Activated B cell treated with CpG ODN at 0.5 μM for 24 hours (primary cell): ENCODE results near the gene MYL11. TPM values are rescaled to one million over a fixed set of nuclear protein-coding genes. Genes with fewer than 3 reads are reported as not detected.
A peak's percentile ranks its signal among the peaks of the same experiment; 100 is the strongest.

Source experiments
- ATAC-seq: fragments of 200-7000 bp; cut with Tn5 transposase; one replicate; pipeline ENCODE4 v1.10.0; 2021; ENCODE audit warnings: low read depth, mild to moderate bottlenecking, moderate library complexity
- CTCF ChIA-PET: fragments of 350-600 bp; sonication (Branson Sonifier 250); formaldehyde crosslinking; loops from one replicate; lab custom pipeline; 2021; ENCODE audit warnings: antibody characterized with exemption; lab: Charles Lee
- POLR2A ChIA-PET: fragments of 350-600 bp; sonication (Branson Sonifier 250); formaldehyde crosslinking; loops from one replicate; lab custom pipeline; 2021; ENCODE audit warnings: antibody characterized with exemption; lab: Charles Lee
- DNase-seq: peaks from one replicate; pipeline ENCODE4 v3.0.0; 2022
- H3K27ac Mint-ChIP-seq: one replicate; pipeline ENCODE4 v1.8.0; 2020; ENCODE audit warnings: mixed read lengths
- H3K27me3 Mint-ChIP-seq: one replicate; pipeline ENCODE4 v1.8.0; 2021; ENCODE audit warnings: mixed read lengths
- H3K36me3 Mint-ChIP-seq: one replicate; pipeline ENCODE4 v1.8.0; 2021; ENCODE audit warnings: low read depth, mixed read lengths
- H3K4me1 Mint-ChIP-seq: one replicate; pipeline ENCODE4 v1.8.0; 2021; ENCODE audit warnings: mixed read lengths
- H3K4me3 Mint-ChIP-seq: one replicate; pipeline ENCODE4 v1.8.0; 2020; ENCODE audit warnings: mild to moderate bottlenecking, mixed read lengths
- H3K9me3 Mint-ChIP-seq: one replicate; pipeline ENCODE4 v1.8.0; 2020; ENCODE audit warnings: mixed read lengths
- intact Hi-C: fragments of 100-400 bp; cut with micrococcal nuclease; formaldehyde crosslinking; loops from one replicate; pipeline ENCODE4 v1.15.1; 2024
- total RNA-seq: library from RNA; stranded (reverse); gene quantifications from 2 replicates; pipeline ENCODE4 v1.2.3, GENCODE V29; 2022
- TF ChIP-seq, protein P1 (sequence below): fragments of 200-600 bp; IDR thresholded peaks from one replicate; pipeline ENCODE4 v1.8.0; 2022; ENCODE audit warnings: antibody characterized with exemption, mild to moderate bottlenecking

The MYL11 gene
- total RNA-seq, 1 donor from 2014 or later: not detected

DNA sequence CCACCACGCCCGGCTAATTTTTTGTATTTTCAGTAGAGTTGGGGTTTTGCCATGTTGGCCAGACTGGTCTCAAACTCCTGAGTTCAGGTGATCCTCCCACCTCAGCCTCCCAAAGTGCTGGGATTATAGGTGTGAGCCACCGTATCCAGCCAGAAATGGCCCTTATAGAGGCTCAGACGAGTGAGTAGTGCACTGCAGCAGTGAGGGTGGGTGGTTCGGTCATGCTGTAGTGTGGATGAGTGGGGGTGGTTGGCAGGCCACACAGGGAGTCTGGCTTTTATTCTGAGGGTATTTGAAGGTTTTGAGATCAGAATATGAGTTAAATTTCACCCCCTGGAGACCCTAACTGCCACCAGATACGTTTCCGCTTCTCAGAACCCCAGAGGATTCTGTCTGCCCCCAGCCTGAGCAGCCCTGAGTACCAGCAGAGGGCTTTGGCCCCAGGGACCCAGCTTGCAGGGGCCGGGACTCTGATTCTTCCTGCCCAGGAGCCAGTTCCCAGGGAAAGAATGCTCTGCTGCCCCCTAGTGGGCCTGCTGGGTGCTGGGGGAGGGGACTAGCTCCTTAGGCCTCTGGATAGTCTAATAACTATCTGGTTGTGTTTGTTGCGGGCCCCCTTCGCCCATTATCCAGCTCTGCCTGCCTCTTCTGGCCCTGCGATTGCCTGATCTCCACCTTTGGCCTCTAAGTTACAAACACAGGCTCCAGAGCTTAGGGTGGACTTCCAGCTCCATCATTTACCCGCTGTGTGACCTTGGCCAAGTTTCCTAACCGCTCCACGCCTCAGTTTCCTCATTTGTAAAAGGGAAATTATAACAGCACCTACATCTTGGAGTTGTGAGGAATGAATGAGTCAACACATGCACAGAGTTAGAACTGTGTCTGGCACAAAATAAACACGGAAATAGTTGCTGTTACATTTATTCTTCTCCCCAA, 34.8 kb downstream of the MYL11 start:
- peak overlapping the region; percentile 56 for H3K27ac Mint-ChIP-seq
- ChIA-PET POLR2A (interaction anchor here (0.5 to 3.5 kb wide), 21 partner anchors 8 to 344 kb away, joined by 3 to 34 read pairs (median 4); partner anchors contain the start of genes ALDOA, CD2BP2, CORO1A and DCTPP1), CTCF (interaction anchor here (0.7 to 2.9 kb wide), 20 partner anchors 9 to 370 kb away, joined by 3 to 22 read pairs (median 6); partner anchors contain the start of genes CD2BP2, DCTPP1, SEPTIN1 and TBX6)
- H3K4me1 Mint-ChIP-seq: peaks cover 29% of the 10 kb centered on the region
- no peaks in the 10 kb centered on the region for H3K9me3 Mint-ChIP-seq
- peak overlapping the region; percentile 38 for H3K4me3 Mint-ChIP-seq
- intact Hi-C loops: loop anchor here (10.0 kb wide), 1 partner anchor 345 kb away; the partner anchor contains the start of gene ALDOA
- H3K36me3 Mint-ChIP-seq: peaks cover 21% of the 10 kb centered on the region
- TF ChIP-seq, protein P1, sequence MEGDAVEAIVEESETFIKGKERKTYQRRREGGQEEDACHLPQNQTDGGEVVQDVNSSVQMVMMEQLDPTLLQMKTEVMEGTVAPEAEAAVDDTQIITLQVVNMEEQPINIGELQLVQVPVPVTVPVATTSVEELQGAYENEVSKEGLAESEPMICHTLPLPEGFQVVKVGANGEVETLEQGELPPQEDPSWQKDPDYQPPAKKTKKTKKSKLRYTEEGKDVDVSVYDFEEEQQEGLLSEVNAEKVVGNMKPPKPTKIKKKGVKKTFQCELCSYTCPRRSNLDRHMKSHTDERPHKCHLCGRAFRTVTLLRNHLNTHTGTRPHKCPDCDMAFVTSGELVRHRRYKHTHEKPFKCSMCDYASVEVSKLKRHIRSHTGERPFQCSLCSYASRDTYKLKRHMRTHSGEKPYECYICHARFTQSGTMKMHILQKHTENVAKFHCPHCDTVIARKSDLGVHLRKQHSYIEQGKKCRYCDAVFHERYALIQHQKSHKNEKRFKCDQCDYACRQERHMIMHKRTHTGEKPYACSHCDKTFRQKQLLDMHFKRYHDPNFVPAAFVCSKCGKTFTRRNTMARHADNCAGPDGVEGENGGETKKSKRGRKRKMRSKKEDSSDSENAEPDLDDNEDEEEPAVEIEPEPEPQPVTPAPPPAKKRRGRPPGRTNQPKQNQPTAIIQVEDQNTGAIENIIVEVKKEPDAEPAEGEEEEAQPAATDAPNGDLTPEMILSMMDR: peak; percentile 49
- no peaks in the 10 kb centered on the region for H3K27me3 Mint-ChIP-seq
- ATAC-seq: peak; percentile 59
- peak; percentile 88 for DNase-seq

DNA sequence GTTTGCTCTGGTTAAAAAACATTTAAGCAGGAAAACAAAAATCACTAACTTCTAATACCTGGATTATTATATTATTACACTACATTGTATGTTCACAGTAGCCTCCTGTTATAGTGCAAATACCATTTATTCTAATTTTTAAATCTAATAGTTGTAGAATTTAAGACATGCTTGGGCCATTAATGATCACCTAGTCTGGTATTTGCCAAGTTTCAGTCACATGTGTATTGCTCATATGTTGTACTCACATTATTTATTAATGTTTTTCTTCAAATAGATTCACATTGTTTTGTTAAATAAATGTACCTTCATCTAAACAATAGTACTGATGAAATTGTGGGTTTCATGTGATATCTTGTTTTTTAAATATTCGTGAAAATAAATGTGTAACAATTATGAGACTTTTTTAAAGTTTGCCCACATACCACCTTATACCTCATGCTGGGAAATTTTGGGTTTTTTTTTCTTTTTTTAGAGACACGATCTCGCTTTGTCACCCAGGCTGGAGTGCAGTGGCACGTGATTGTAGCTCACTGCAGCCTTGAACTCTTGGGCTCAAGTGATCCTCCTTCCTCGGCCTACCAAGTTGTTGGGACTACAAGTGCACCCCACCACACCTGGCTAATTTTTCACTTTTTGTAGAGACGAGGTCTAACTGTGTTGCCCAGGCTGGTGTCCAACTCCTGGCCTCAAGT, 38.7 kb downstream of the MYL11 start:
- H3K4me1 Mint-ChIP-seq: peaks cover 25% of the 10 kb centered on the region
- intact Hi-C loops: no loop called here
- H3K27ac Mint-ChIP-seq: peak overlapping the region; percentile 19
- peaks cover 21% of the 10 kb centered on the region for H3K36me3 Mint-ChIP-seq
- TF ChIP-seq, protein P1: no peak
- ATAC-seq: no peak
- no peaks in the 10 kb centered on the region for H3K9me3 Mint-ChIP-seq
- no peaks in the 10 kb centered on the region for H3K27me3 Mint-ChIP-seq
- ChIA-PET POLR2A (interaction anchor here (0.6 kb wide), 2 partner anchors 10 to 78 kb away, joined by 3 to 7 read pairs; no protein-coding TSS in a partner anchor), CTCF (no interaction called here)
- DNase-seq: no peak
- H3K4me3 Mint-ChIP-seq: no peak overlapping the region

DNA sequence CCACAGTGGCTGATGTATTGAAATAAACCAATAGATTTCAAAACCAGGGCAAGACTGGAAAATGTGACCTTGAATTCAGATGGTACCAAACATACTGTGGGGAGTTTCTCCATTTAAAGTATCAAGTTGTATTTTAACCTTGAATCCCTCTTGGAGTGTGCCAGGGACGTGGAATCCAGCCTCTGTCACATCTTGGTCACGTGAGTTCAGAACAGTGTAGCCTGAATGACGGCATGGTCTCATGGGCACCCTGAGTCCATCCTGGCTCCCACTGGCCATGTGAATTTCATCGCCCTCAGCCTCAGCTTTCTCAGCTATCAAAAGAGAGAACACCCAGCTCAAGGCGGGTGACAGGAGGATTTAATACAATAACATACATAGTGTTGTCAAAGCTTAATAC, 39.6 kb downstream of the MYL11 start:
- ChIA-PET CTCF (no interaction called here), POLR2A (no interaction called here)
- Mint-ChIP-seq H3K4me1 (peaks cover 22% of the 10 kb centered on the region), H3K4me3 (no peak overlapping the region), H3K27ac (peak overlapping the region; percentile 19), H3K36me3 (peaks cover 23% of the 10 kb centered on the region), H3K27me3 (no peaks in the 10 kb centered on the region), H3K9me3 (no peaks in the 10 kb centered on the region)
- ATAC-seq: no peak
- DNase-seq: no peak
- TF ChIP-seq, protein P1: no peak
- intact Hi-C loops: no loop called here

DNA sequence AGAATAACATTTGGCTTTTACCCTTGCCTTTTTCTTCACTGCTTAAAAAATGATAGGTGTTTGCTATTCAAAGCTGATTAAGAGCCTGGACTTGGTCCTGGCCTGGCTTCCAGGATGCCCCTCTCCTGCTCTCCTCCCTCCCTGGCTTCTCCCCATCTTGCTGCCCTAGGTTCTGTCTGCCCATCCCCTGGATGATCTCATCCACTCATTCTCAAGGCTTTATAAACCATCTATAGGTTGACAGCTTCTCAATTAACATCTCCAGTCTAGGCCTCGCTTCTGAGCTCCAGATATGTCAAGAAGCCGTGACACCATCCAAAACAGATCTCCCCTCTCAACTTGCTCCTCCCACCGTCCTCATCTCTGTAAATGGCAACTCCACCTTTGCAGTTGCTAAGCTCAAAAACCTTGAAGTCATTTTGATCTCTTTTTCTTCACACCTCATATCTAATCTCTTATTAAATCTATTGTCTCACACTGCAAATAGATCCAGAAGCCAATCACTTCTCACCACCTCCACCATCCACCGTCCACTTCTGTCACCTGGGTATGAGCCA, 41.5 kb downstream of the MYL11 start:
- ChIA-PET CTCF (interaction anchor here (1.3 kb wide), 1 partner anchor 14 kb away, joined by 4 read pairs; the partner anchor contains the start of gene DCTPP1), POLR2A (interaction anchor here (0.6 to 0.9 kb wide), 3 partner anchors 10 to 1453 kb away, joined by 3 to 6 read pairs (median 6); no protein-coding TSS in a partner anchor)
- Mint-ChIP-seq H3K4me3 (no peak overlapping the region), H3K27ac (no peak overlapping the region), H3K36me3 (peaks cover 31% of the 10 kb centered on the region), H3K27me3 (no peaks in the 10 kb centered on the region), H3K4me1 (peaks cover 13% of the 10 kb centered on the region), H3K9me3 (no peaks in the 10 kb centered on the region)
- ATAC-seq: no peak
- intact Hi-C loops: loop anchor here (2.0 kb wide), 1 partner anchor 15 kb away; no protein-coding TSS in a partner anchor
- TF ChIP-seq, protein P1: no peak
- DNase-seq: no peak
